T-helper 22 cell (primary cell): ENCODE results near the gene SLC25A21.

ENCODE experiments used
- DNase-seq: peaks from one replicate; pipeline ENCODE4 v3.0.0-alpha.2; 2020; ENCODE audit warnings: low read depth

The SLC25A21 gene

GRCh38 chr14:36757734-36758601, 414.4 kb downstream of the SLC25A21 start:
- DNase-seq, result no peak

DNA sequence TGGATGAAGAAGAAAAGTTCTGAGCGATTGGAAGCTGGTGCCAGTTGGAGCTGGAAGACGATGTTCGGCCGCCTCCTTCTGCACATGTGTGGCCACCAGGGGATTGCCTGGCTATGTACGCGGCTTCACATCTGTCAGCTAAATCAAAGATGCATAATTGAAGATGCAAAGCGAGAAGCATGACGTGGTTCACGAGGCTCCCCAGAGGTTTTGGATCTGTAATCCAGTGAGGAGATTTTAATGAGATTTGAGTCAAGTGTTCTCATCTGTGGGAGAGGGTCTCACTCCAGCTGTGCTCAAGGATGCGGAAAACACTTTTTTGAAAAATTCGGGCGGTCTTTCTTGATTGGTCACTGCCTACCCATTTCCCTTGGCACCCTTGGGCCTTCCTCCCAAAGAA, 416.2 kb downstream of the SLC25A21 start:
- DNase-seq, result no peak

- no peak for DNase-seq
Observed at GRCh38 chr14:36755756-36756155, 416.6 kb downstream of the SLC25A21 start.

DNA sequence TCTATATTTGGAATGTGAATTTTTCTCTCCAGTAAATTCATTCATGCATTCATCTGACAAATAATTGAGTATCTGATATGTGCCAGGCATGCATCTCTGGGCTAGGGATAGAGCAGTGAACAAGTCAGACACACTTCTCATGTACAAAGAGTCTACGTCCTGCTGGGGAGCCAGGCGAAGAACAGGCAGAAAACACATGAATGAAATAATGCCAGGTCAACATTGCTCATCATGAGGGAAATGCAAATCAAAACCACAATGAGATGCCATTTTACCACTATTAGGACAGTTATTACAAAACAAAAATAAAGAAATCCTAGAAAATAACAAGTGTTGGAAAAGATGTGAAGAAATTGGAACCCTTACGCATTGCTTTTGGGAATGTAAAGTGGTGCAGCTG, 420.5 kb downstream of the SLC25A21 start:
- DNase-seq, result no peak

DNA sequence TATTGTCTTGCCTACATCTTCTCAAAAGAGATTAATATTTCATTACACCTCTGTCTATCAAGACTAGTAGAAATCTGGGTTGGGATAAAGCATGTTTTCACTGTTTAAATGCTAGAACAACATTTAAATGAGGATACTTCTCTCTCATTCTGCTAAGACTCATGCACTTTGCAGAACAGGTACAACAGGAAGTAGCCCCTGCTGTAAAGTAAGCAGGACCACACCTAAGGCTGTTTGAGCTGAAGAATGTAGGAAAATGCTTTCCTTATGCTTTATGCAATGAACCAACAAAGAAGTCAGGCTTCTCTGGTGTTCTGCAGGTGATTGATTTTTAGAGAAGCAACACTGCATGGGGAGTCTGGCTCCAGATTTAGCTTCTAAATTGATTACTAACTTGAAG, 421.3 kb downstream of the SLC25A21 start:
- DNase-seq, result no peak

DNA sequence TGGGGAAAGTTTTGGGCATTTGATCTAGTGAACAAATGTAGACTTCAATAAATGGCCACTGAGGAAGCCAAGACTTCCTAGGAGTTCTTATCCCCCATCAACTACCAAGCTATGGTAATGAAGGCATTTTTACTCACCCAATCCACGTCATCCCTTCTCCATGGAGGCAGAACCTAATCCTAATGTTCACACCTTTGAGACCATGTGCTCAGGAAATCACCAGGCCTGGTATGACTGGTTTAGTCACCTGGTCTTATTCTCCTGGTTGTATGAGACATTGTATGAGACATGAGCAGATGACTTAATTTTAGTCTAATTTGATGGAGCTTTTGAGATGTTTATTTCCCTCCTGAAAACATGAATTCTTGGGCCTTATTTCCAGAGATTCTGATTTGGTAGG, 422.2 kb downstream of the SLC25A21 start:
- no peak for DNase-seq

- DNase-seq, result no peak
Observed at GRCh38 chr14:36748610-36749213, 423.7 kb downstream of the SLC25A21 start.

- DNase-seq, result no peak
Observed at GRCh38 chr14:36747411-36748184, 424.8 kb downstream of the SLC25A21 start.

GRCh38 chr14:36746872-36747271, 425.5 kb downstream of the SLC25A21 start:
- no peak for DNase-seq

- DNase-seq, result no peak
Observed at GRCh38 chr14:36741858-36742257, 430.5 kb downstream of the SLC25A21 start.

GRCh38 chr14:36738269-36738668, 434.1 kb downstream of the SLC25A21 start:
- no peak for DNase-seq

DNA sequence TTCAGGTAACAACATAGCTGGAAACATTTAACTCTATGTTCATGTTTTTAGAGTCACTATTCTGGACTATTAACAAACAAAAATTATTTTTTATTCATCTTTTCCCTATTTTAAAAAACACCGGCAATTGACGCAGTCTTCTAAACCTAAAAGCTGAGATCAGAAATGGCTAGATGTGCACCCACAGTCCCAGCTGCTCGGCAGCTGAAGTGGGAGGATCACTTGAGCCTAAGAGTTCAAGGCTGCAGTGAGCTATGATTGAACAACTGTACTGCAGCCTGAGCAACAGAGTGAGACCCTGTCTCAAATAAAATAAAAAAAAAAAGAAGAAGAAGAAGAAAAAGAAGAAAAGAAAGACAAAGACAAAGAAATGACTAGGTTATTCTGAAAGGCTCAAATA, 446.3 kb downstream of the SLC25A21 start:
- DNase-seq, result no peak

- no peak for DNase-seq
Observed at GRCh38 chr14:36724162-36724561, 448.2 kb downstream of the SLC25A21 start.

GRCh38 chr14:36723530-36723929, 448.9 kb downstream of the SLC25A21 start:
- DNase-seq, result no peak

DNA sequence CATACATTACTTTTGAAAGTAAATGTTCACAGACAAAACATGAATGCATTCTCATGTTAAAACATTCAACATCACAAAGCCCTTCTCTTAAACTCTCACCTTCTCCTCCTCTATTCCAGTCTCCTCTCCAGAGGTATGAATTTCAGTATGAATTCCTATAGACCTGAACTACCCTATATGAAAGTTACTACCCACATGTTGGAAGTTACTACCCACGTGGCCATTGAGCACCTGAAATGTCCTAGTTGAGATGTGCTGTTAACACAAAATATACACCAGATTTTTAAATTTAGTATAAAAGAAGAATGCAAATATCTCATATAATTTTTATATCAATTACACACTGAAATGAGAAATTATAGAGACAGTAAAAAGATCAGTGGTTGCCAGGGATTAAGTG, 450.5 kb downstream of the SLC25A21 start:
- no peak for DNase-seq

GRCh38 chr14:36720657-36721056, 451.7 kb downstream of the SLC25A21 start:
- no peak for DNase-seq

- DNase-seq, result no peak
Observed at GRCh38 chr14:36719823-36720222, 452.6 kb downstream of the SLC25A21 start.

GRCh38 chr14:36718216-36718615, 454.2 kb downstream of the SLC25A21 start:
- DNase-seq, result no peak

GRCh38 chr14:36717363-36717762, 455.0 kb downstream of the SLC25A21 start:
- no peak for DNase-seq

DNA sequence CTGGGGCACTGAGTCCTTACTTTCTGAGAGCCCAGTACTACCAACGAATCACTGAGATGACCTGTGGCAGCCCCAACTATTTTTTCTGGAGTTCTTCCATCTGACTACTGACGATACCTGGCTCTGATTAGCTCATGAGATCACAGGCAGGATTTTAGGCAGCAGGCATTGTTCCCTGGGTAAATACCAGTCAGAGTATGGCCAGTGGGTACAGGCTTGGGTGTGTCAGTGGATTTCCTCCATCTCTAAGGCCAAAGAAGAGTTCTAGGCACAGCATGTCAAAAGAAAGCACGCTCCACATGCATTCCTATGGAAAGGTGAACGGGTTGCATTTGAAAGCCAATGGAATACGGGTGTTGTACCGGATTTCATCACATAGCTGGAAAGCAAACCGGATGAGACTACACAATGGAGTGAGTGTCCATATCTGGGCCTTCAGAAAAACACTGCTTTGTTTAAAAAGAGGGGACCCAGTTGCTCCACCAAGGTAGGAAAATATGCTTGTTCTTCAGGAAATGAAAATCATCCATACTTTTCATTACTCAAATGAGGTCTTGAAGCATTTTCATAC, 455.7 kb downstream of the SLC25A21 start:
- no peak for DNase-seq

DNA sequence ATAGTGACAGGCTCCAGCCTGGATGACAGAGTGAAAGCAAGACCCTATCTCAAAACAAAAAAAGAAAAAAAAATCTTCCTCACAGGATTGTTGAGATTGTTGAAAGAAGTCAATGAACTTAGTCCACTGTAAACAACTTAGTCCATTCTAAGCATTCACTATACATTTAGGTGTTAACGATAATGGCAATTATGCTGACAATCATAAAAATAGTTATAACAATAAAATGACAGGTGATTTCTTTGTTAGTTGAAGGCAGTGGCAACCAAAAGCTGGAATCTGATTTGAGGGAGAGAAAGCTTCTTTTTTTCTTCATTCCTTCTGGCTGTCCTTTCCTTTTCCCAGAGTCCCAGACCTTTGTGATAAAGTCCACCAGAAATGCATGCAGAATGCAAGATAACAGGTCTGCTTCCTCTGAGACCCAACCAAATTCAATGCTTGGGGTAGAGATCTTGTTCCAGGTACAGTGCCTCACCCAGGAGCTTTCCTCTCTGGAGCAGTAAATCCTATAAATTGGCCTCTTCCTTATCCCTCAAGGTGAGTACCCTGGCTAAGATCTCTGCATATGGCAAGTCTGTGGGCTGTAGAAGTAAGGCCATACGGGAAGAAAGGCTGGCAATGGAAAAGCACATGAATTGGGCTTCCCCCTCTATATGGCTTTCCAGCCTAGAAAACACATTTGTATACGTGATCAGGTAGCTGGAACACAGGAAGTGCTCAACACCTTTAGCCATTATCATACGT, 458.3 kb downstream of the SLC25A21 start:
- DNase-seq, result no peak

DNA sequence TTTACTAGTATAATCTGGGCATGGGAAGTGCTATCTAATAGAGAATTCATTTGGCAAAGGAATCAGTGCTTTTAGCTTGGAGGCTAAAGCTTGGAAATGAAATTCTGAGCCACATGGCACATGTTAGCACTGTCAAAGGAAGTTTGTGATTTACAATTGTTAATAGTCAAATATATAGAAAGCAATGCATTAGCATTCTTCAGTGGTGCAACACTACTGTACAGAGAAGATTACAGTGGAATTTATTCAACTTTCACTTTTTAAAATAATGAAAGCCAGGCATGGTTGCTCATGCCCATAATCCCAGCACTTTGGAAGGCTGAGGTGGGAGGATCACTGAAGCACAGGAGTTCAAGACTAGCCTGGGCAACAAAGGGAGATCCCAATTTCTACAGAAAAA, 464.8 kb downstream of the SLC25A21 start:
- DNase-seq, result no peak
